K562 (cell line): Measurements from ENCODE around the gene CROCC2. TPM values are rescaled to one million over a fixed set of nuclear protein-coding genes. Genes with fewer than 3 reads are reported as not detected.

Source experiments
- ATAC-seq: fragments of 200-7000 bp; cut with Tn5 transposase; 3 replicates; pipeline ENCODE4 v1.9.1; 2020; ENCODE audit warnings: moderate library complexity
- BruUV-seq: library from RNA; stranded (reverse); fragments of 400-500 nt; replicated peaks from 2 replicates; lab custom pipeline; 2021; lab: Mats Ljungman, UMichigan
- CTCF ChIA-PET: fragments of 300-600 bp; formaldehyde crosslinking; extraction: SDS; loops from one replicate; lab custom pipeline; 2021; ENCODE audit warnings: low intra/inter-chr PET ratio; lab: Yijun Ruan, JAX
- POLR2A ChIA-PET: fragments of 300-600, 350-650 bp; sonication (Branson Sonifier 250); formaldehyde crosslinking; extraction: SDS; loops from one replicate; lab custom pipeline; 2021; ENCODE audit warnings: antibody characterized with exemption, inconsistent platforms; lab: Yijun Ruan, JAX
- DNase-seq, 4 experiments: peaks; one replicate each; pipeline versions ENCODE4 v3.0.0 to v3.0.0-alpha.2; 2011 to 2018; ENCODE audit warnings: low spot score in 3 of 4, mixed read lengths in 3 of 4; ENCODE audit errors: extremely low read depth in 1 of 4
- FAIRE-seq: peaks from 2 replicates; lab custom pipeline; 2011; peaks lifted over from hg19 to GRCh38; lab: Jason Lieb, UNC
- H2AFZ ChIP-seq: 2 replicates; pipeline ENCODE4 v1.6.0; 2011; ENCODE audit warnings: low read depth, low read length, control low read depth, inconsistent platforms
- H3K27ac ChIP-seq: fragments of 200-600 bp; 3 replicates; pipeline ENCODE4 v1.8.0; 2011; ENCODE audit warnings: low read depth, mild to moderate bottlenecking, control low read depth, inconsistent platforms, low read length, moderate library complexity, mixed read lengths; ENCODE audit errors: extremely low read depth
- H3K27me3 ChIP-seq, 2 experiments: fragments of 300-600 bp in 1 of 2; 2 replicates in 1 of 2; 3 replicates in 1 of 2; pipeline versions ENCODE4 v1.6.0 to v1.8.0; 2011; ENCODE audit warnings: inconsistent platforms in 2 of 2, low read length in 2 of 2, mild to moderate bottlenecking in 1 of 2, mixed read lengths in 1 of 2, moderate library complexity in 1 of 2; ENCODE audit not compliant: control insufficient read depth in 2 of 2, insufficient read depth in 2 of 2
- H3K36me3 ChIP-seq: fragments of 300-600 bp; 3 replicates; pipeline ENCODE4 v1.8.0; 2011; ENCODE audit warnings: mild to moderate bottlenecking, low read length, inconsistent platforms; ENCODE audit not compliant: control insufficient read depth, insufficient read depth
- H3K4me1 ChIP-seq, 2 experiments: fragments of 200-600 bp in 1 of 2; replicated peaks in 1 of 2; 2 replicates in 1 of 2; 3 replicates in 1 of 2; pipeline versions ENCODE4 v1.5.1 to v1.8.0; 2011; ENCODE audit warnings: inconsistent platforms in 2 of 2, low read length in 2 of 2, mild to moderate bottlenecking in 1 of 2, mixed read lengths in 1 of 2, moderate library complexity in 1 of 2; ENCODE audit not compliant: control insufficient read depth in 2 of 2, insufficient read depth in 2 of 2
- H3K4me2 ChIP-seq: 2 replicates; pipeline ENCODE4 v1.6.1; 2011; ENCODE audit warnings: low read length, control low read depth, inconsistent platforms, mixed read lengths; ENCODE audit not compliant: insufficient read depth
- H3K4me3 ChIP-seq: fragments of 200-600 bp; sonication (generic), shearing (Covaris generic); 2 replicates; pipeline ENCODE4 v1.5.1; 2016; ENCODE audit warnings: control low read depth, inconsistent platforms
- H3K79me2 ChIP-seq: fragments of 200-600 bp; 3 replicates; pipeline ENCODE4 v1.8.0; 2011; ENCODE audit warnings: low read length, inconsistent platforms; ENCODE audit not compliant: control insufficient read depth, insufficient read depth
- H3K9ac ChIP-seq, 2 experiments: 2 replicates each; pipeline versions ENCODE4 v1.6.0 to v1.6.1; 2011; ENCODE audit warnings: low read depth in 2 of 2, low read length in 2 of 2, control low read depth in 1 of 2, inconsistent platforms in 1 of 2, mild to moderate bottlenecking in 1 of 2, mixed read lengths in 1 of 2; ENCODE audit not compliant: insufficient read depth in 1 of 2
- H3K9me1 ChIP-seq: one replicate; pipeline ENCODE4 v1.6.0; 2011; ENCODE audit warnings: inconsistent platforms, mild to moderate bottlenecking, low read length, moderate library complexity; ENCODE audit not compliant: control insufficient read depth, insufficient read depth
- H3K9me3 ChIP-seq: replicated peaks from 2 replicates; pipeline ENCODE4 v1.5.1; 2011; ENCODE audit warnings: low read depth, low read length, inconsistent platforms; ENCODE audit not compliant: control insufficient read depth, insufficient read depth
- H4K20me1 ChIP-seq: replicated peaks from 2 replicates; pipeline ENCODE4 v1.6.1; 2011; ENCODE audit warnings: low read length, inconsistent platforms, mixed read lengths; ENCODE audit not compliant: control insufficient read depth, insufficient read depth
- MED1 ChIP-seq: sonication (generic); formaldehyde crosslinking; IDR thresholded peaks from 2 replicates; pipeline ENCODE4 v1.8.1; 2023; ENCODE audit warnings: missing genetic modification reagents, borderline replicate concordance
- WGBS: fragments of 100-300 bp; shearing (Covaris generic); methylation state at CpG from one replicate; pipeline ENCODE4 v1.1.6; 2016; ENCODE audit warnings: low coverage, mixed read lengths; ENCODE audit not compliant: insufficient coverage; ENCODE audit errors: missing lambda C conversion rate; 5-methylcytosine and 5-hydroxymethylcytosine counted together
- in situ Hi-C: fragments of 300-500 bp; cut with MboI; formaldehyde crosslinking; loops from 4 replicates; pipeline ENCODE4 v1.15.0; 2018; ENCODE audit warnings: inconsistent platforms, mixed read lengths
- intact Hi-C: fragments of 100-400 bp; cut with micrococcal nuclease; formaldehyde crosslinking; loops from 2 replicates; pipeline ENCODE4 v1.14.2; 2022
- polyA plus RNA-seq, 8 experiments: library from polyadenylated mRNA; depleted of rRNA in 4 of 8; stranded (reverse) in 5 of 8; unstranded in 3 of 8; fragments of >200 nt; fragmentation: Nextera tagmentation in 2 of 8; fragmentation: Illumina TruSeq in 1 of 8; extraction: Ambion mirVana in 2 of 8; extraction: Trizol in 1 of 8; gene quantifications; 2 replicates each; pipeline versions ENCODE4 v1.2.1 to v1.2.3, GENCODE V29; 2011 to 2014; ENCODE audit warnings: inconsistent platforms in 1 of 8, missing spikeins in 1 of 8
- total RNA-seq, 7 experiments: library from RNA; depleted of rRNA in 6 of 7; stranded (reverse); fragments of >200 nt in 6 of 7; fragmentation: Illumina TruSeq in 2 of 7; extraction: Trizol in 2 of 7; gene quantifications; 2 replicates each; pipeline versions ENCODE4 v1.2.1 to v1.2.3, GENCODE V29; 2011 to 2021; ENCODE audit warnings: low replicate concordance in 1 of 7
- TF ChIP-seq, protein P1 (sequence below): fragments of 450-650 bp; IDR thresholded peaks from 2 replicates; pipeline ENCODE4 v1.6.1; 2017; ENCODE audit warnings: antibody characterized with exemption

CROCC2 gene
- total and polyA plus RNA-seq, 9 of the 15 experiments (the other 6 are each of a cell fraction or from before 2014, with no cell fraction given), result not detected

DNA sequence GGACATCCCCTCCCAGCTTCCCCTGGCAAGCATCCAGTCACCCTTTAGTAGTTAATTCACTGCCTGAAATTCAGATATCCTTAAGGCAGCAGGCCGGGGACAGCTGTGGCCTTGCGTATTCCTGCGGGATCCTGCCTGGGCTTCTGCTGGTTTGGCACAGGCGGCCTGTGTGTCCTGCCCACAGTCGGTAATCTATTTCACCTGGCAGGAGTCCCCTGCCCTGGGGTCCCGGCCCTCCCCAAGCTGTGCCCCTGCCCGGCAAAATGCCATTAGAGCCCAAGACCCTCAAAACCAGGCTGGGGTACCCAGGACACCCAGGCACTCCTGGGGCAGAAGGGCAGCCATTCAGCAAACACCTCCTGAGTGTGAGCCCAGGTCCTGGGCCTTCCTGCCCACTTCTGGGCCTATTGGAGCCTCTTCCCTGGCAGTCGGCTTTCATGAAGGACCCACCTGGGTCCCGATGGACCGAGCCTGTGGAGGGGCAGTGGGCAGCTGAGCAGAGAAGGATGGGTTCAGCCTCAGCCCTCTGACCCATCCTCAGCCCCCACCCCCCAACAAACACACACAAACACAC is 11.6 kb downstream of the CROCC2 start (continued):
- TF ChIP-seq, protein P1, sequence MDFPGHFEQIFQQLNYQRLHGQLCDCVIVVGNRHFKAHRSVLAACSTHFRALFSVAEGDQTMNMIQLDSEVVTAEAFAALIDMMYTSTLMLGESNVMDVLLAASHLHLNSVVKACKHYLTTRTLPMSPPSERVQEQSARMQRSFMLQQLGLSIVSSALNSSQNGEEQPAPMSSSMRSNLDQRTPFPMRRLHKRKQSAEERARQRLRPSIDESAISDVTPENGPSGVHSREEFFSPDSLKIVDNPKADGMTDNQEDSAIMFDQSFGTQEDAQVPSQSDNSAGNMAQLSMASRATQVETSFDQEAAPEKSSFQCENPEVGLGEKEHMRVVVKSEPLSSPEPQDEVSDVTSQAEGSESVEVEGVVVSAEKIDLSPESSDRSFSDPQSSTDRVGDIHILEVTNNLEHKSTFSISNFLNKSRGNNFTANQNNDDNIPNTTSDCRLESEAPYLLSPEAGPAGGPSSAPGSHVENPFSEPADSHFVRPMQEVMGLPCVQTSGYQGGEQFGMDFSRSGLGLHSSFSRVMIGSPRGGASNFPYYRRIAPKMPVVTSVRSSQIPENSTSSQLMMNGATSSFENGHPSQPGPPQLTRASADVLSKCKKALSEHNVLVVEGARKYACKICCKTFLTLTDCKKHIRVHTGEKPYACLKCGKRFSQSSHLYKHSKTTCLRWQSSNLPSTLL, result no peak

DNA sequence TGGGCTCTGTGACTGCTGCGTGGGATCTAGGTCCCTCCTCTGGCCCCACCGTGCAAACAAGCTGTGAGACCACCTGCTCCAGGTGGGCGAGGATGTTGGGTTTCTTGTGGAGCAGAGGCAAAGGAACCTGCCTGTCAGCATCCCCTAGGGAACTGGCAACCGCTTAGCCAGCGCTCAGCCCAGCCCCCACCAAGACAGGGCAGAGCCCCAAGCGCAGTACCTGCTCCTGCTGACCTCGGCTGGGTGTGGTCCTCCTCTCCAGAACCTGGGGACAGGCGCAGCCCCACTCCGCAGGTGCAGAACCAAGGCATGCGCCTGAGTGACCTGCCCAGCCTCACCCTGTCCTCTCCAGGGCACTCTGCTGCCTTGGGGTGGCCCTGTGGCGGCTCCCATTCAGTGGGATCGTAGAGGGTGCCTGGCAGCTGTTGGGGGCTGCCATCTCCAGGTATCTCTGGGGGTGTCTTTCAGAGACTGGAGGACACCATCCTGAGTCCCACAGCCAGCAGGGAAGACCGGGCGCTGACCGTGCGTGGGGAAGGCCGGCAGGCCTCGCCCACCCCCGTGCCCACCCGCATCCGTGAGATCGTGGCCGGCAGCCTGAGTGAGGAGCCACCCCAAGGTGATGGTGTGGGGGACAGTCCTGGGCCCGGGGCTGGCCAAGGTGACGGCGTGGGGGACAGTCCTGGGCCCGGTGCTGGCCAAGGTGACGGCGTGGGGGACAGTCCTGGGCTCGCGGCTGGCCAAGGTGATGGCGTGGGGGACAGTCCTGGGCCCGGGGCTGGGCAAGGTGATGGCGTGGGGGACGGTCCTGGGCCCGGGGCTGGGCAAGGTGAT is 12.3 kb downstream of the CROCC2 start:
- intact Hi-C loops (loop anchor here (10.0 kb wide), 1 partner anchor 156 kb away; no protein-coding TSS in a partner anchor), in situ Hi-C loops (no loop called here)
- no peak for TF ChIP-seq MED1 (CRISPR knock-in tag)
- BruUV-seq, result no TSS peak
- no peaks in the 10 kb centered on the region for H3K36me3 ChIP-seq
- ATAC-seq (no peak), FAIRE-seq (no peak), DNase-seq (no peak)
- no peak overlapping the region for H3K27ac ChIP-seq
- no peaks in the 10 kb centered on the region for H3K79me2 ChIP-seq
- H4K20me1 ChIP-seq, result peaks cover 6% of the 10 kb centered on the region
- H3K9me1 ChIP-seq, result no peaks in the 10 kb centered on the region
- H3K4me2 ChIP-seq, result no peak overlapping the region
- no peak overlapping the region for H3K9ac ChIP-seq
- peaks cover 0 to 26% of the 10 kb centered on the region in 2 experiments; a peak in 2 of 5 replicates for H3K27me3 ChIP-seq
- peaks cover 0 to 31% of the 10 kb centered on the region in 2 experiments; a peak in 2 of 5 replicates for H3K4me1 ChIP-seq
- 0% methylated on average over 15 of the region's 36 CpGs for WGBS
- ChIA-PET POLR2A (no interaction called here), CTCF (no interaction called here)
- H2AFZ ChIP-seq, result no peak overlapping the region
- H3K9me3 ChIP-seq, result no peaks in the 10 kb centered on the region
- H3K4me3 ChIP-seq, result no peak overlapping the region
